CD14-positive monocyte (primary cell): ENCODE results near the gene PEMT. TPM values are rescaled to one million over a fixed set of nuclear protein-coding genes. Genes with fewer than 3 reads are reported as not detected.

ENCODE experiments used
- DNase-seq, 3 donors: peaks; one replicate each; pipeline ENCODE4 v3.0.0-alpha.2; 2011 to 2022
- H2AFZ ChIP-seq: 2 replicates; pipeline ENCODE4 v1.6.0; 2012; ENCODE audit warnings: mild to moderate bottlenecking, low read depth, low read length, inconsistent platforms; ENCODE audit not compliant: insufficient read depth, poor library complexity, severe bottlenecking
- H3K27ac ChIP-seq, 2 donors: 1 replicate in 1 of 2; 2 replicates in 1 of 2; pipeline ENCODE4 v1.5.1; 2012 to 2013; ENCODE audit warnings: low read length in 2 of 2, control low read depth in 1 of 2, inconsistent platforms in 1 of 2, low read depth in 1 of 2, mild to moderate bottlenecking in 1 of 2
- H3K27me3 ChIP-seq, 2 donors: one replicate each; pipeline versions ENCODE4 v1.6.0 to v1.6.1; 2011 to 2013; ENCODE audit warnings: low read length in 2 of 2; ENCODE audit not compliant: control insufficient read depth in 2 of 2, insufficient read depth in 2 of 2
- H3K36me3 ChIP-seq, 2 donors: replicated peaks in 1 of 2; 1 replicate in 1 of 2; 2 replicates in 1 of 2; pipeline versions ENCODE4 v1.5.1 to v1.6.1; 2012 to 2013; ENCODE audit warnings: low read length in 2 of 2, control low read depth in 1 of 2, inconsistent platforms in 1 of 2, mild to moderate bottlenecking in 1 of 2; ENCODE audit not compliant: insufficient read depth in 2 of 2, control insufficient read depth in 1 of 2
- H3K4me1 ChIP-seq, 2 donors: 1 replicate in 1 of 2; 2 replicates in 1 of 2; pipeline versions ENCODE4 v1.5.1 to v1.6.1; 2012 to 2013; ENCODE audit warnings: low read length in 2 of 2, control low read depth in 1 of 2, inconsistent platforms in 1 of 2, mild to moderate bottlenecking in 1 of 2, moderate library complexity in 1 of 2; ENCODE audit not compliant: insufficient read depth in 2 of 2, control insufficient read depth in 1 of 2
- H3K4me2 ChIP-seq: replicated peaks from 2 replicates; pipeline ENCODE3; 2012; ENCODE audit warnings: low read length, moderate library complexity, mild to moderate bottlenecking; ENCODE audit not compliant: poor library complexity, severe bottlenecking; ENCODE audit errors: extremely low read depth
- H3K4me3 ChIP-seq, 3 experiments: fragments of 200-600 bp in 1 of 3; sonication (generic) in 1 of 3; replicated peaks in 1 of 3; 1 replicate in 2 of 3; 2 replicates in 1 of 3; pipeline ENCODE4 v1.5.1; 2011 to 2013; ENCODE audit warnings: low read length in 3 of 3, mild to moderate bottlenecking in 3 of 3, control low read depth in 2 of 3, low read depth in 2 of 3, inconsistent platforms in 1 of 3, moderate library complexity in 1 of 3
- H3K79me2 ChIP-seq: 2 replicates; pipeline ENCODE4 v1.6.0; 2012; ENCODE audit warnings: mild to moderate bottlenecking, control low read depth, inconsistent platforms, low read length, moderate library complexity; ENCODE audit not compliant: insufficient read depth
- H3K9ac ChIP-seq: 2 replicates; pipeline ENCODE4 v1.6.0; 2017; ENCODE audit warnings: low read length, mild to moderate bottlenecking; ENCODE audit not compliant: insufficient read depth, poor library complexity, severe bottlenecking
- H3K9me3 ChIP-seq, 2 donors: replicated peaks in 1 of 2; 1 replicate in 1 of 2; 2 replicates in 1 of 2; pipeline versions ENCODE4 v1.5.1 to v1.6.1; 2012 to 2013; ENCODE audit warnings: low read length in 2 of 2, control low read depth in 1 of 2; ENCODE audit not compliant: control insufficient read depth in 1 of 2, insufficient read depth in 1 of 2
- H4K20me1 ChIP-seq: 2 replicates; pipeline ENCODE4 v1.6.0; 2012; ENCODE audit warnings: mild to moderate bottlenecking, low read length, control low read depth, moderate library complexity; ENCODE audit not compliant: insufficient read depth
- H3K27ac Mint-ChIP-seq, 7 donors: one replicate each; pipeline ENCODE4 v1.8.0; 2020; ENCODE audit warnings: mild to moderate bottlenecking in 7 of 7, mixed read lengths in 7 of 7, moderate library complexity in 6 of 7, inconsistent platforms in 2 of 7
- H3K27me3 Mint-ChIP-seq, 3 donors: one replicate each; pipeline ENCODE4 v1.8.0; 2021 to 2022; ENCODE audit warnings: low read depth in 3 of 3, mild to moderate bottlenecking in 3 of 3, mixed read lengths in 3 of 3, moderate library complexity in 3 of 3, inconsistent platforms in 1 of 3
- H3K36me3 Mint-ChIP-seq, 2 donors: one replicate each; pipeline ENCODE4 v1.8.0; 2020; ENCODE audit warnings: mixed read lengths in 2 of 2, inconsistent platforms in 1 of 2, mild to moderate bottlenecking in 1 of 2
- H3K4me1 Mint-ChIP-seq: one replicate; pipeline ENCODE4 v1.8.0; 2020; ENCODE audit warnings: mild to moderate bottlenecking, mixed read lengths
- H3K4me3 Mint-ChIP-seq, 2 donors: one replicate each; pipeline ENCODE4 v1.8.0; 2020; ENCODE audit warnings: mild to moderate bottlenecking in 2 of 2, mixed read lengths in 2 of 2, moderate library complexity in 1 of 2
- H3K9me3 Mint-ChIP-seq, 7 donors: one replicate each; pipeline ENCODE4 v1.8.0; 2020 to 2022; ENCODE audit warnings: mixed read lengths in 7 of 7, mild to moderate bottlenecking in 6 of 7, moderate library complexity in 6 of 7, inconsistent platforms in 2 of 7
- WGBS: methylation state at CpG from one replicate; pipeline ENCODE4 v1.1.5; 2013; ENCODE audit warnings: missing lambda C conversion rate; ENCODE audit not compliant: insufficient coverage; 5-methylcytosine and 5-hydroxymethylcytosine counted together
- intact Hi-C, 2 donors: fragments of 100-400 bp; cut with micrococcal nuclease; formaldehyde crosslinking; loops; one replicate each; pipeline versions ENCODE4 v1.15.0 to v1.15.1; 2023
- polyA plus RNA-seq, 3 donors: library from polyadenylated mRNA; depleted of rRNA in 1 of 3; unstranded in 2 of 3; stranded (reverse) in 1 of 3; fragments of 300-500 nt in 2 of 3; fragments of >200 nt in 1 of 3; fragmentation: Illumina TruSeq in 2 of 3; gene quantifications; 1 replicate in 2 of 3; 2 replicates in 1 of 3; pipeline ENCODE4 v1.2.3, GENCODE V29; 2012 to 2021
- TF ChIP-seq, protein P1 (sequence below): fragments of 200-600 bp; IDR thresholded peaks from one replicate; pipeline ENCODE4 v1.8.0; 2022; ENCODE audit warnings: antibody characterized with exemption, mild to moderate bottlenecking

PEMT gene
- polyA plus RNA-seq, 3 donors: 26.7 to 41.0 (median 38.4) TPM

DNA sequence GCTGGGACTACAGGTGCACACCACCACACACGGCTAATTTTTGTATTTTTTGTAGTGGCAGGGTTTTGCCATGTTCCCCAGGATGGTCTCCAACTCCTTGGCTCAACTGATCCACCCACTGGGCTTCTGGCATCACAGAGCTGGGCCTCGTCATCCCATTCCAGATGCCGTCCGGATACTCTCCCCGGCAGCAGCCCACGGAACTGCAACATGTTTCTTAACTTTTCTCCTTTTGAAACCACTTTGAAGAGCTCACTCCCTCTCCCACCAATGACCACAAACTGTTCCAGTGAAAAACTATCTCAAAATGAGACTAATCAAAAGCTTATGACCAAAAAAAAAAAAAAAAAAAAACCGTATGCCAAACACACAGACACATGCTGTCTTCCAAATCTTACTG, 17.6 kb downstream of the PEMT start:
- Histone ChIP-seq H3K79me2 (no peaks in the 10 kb centered on the region), H3K4me1 (no peaks in the 10 kb centered on the region), H3K4me3 (no peak overlapping the region), H3K9ac (no peak overlapping the region), H3K27me3 (no peaks in the 10 kb centered on the region), H3K4me2 (no peak overlapping the region), H3K36me3 (peaks cover 5 to 22% of the 10 kb centered on the region in 2 donors), H2AFZ (no peak overlapping the region), H3K27ac (no peak overlapping the region), H3K9me3 (no peaks in the 10 kb centered on the region), H4K20me1 (no peaks in the 10 kb centered on the region)
- intact Hi-C loops: no loop called here
- no peak for DNase-seq
- TF ChIP-seq, protein P1, sequence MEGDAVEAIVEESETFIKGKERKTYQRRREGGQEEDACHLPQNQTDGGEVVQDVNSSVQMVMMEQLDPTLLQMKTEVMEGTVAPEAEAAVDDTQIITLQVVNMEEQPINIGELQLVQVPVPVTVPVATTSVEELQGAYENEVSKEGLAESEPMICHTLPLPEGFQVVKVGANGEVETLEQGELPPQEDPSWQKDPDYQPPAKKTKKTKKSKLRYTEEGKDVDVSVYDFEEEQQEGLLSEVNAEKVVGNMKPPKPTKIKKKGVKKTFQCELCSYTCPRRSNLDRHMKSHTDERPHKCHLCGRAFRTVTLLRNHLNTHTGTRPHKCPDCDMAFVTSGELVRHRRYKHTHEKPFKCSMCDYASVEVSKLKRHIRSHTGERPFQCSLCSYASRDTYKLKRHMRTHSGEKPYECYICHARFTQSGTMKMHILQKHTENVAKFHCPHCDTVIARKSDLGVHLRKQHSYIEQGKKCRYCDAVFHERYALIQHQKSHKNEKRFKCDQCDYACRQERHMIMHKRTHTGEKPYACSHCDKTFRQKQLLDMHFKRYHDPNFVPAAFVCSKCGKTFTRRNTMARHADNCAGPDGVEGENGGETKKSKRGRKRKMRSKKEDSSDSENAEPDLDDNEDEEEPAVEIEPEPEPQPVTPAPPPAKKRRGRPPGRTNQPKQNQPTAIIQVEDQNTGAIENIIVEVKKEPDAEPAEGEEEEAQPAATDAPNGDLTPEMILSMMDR: no peak
- H3K4me1 Mint-ChIP-seq: peaks cover 1% of the 10 kb centered on the region
- no peak overlapping the region for H3K27ac Mint-ChIP-seq
- WGBS: 100% methylated on average over 1 of the region's 7 CpGs
- H3K36me3 Mint-ChIP-seq: peaks cover 20 to 30% of the 10 kb centered on the region in 2 donors
- no peaks in the 10 kb centered on the region for H3K9me3 Mint-ChIP-seq
- H3K4me3 Mint-ChIP-seq: no peak overlapping the region
- no peaks in the 10 kb centered on the region for H3K27me3 Mint-ChIP-seq

DNA sequence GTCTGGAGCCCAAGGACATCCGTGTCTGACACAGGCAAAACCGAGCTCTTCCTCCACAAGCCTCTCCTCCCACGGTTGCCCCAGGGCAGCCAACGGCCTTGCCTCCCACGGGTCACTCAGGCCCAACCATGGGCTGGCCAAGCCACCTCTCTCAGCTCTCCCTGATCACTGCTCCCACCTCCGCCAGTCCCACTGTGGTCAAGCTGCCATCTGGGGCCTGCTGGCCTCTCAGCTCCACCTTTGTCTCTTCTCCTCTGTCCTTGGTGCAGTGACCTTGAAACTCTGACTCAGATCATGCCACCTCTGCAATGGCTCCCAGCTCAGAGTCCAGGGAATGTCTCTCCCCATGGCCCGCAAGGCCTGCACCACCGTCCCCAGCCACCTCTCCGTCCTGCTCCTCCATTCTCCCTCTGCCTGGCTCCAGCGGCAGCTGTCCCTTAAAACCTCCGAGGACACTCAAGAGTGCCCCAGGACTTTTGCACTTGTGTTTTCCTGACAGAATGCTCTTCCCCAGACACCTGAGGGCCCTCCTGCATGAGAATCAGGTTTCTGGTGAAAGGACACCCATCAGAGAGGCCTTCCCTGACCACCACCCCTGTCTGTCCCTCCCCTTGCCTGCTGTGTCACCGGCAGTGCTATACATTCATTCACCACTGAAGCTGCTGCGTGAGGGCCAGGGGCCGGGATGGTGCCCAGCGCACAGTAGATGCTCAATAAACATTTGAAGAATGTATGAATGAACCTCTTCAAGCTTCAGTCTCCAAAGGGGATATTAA, 19.3 kb downstream of the PEMT start:
- Mint-ChIP-seq H3K9me3 (no peaks in the 10 kb centered on the region), H3K27me3 (no peaks in the 10 kb centered on the region), H3K4me1 (peaks cover 1% of the 10 kb centered on the region), H3K4me3 (no peak overlapping the region), H3K36me3 (peaks cover 20 to 30% of the 10 kb centered on the region in 2 donors), H3K27ac (peak overlapping the region in 3 of 7 donors; percentile 4 to 72 (median 47))
- no peak for DNase-seq
- no peak overlapping the region for H3K4me2 ChIP-seq
- 93% methylated on average over 11 of the region's 15 CpGs for WGBS
- no peaks in the 10 kb centered on the region for H3K9me3 ChIP-seq
- no peak overlapping the region for H3K27ac ChIP-seq
- H3K4me1 ChIP-seq: no peaks in the 10 kb centered on the region
- H3K27me3 ChIP-seq: no peaks in the 10 kb centered on the region
- intact Hi-C loops: no loop called here
- peaks cover 5 to 22% of the 10 kb centered on the region in 2 donors for H3K36me3 ChIP-seq
- H4K20me1 ChIP-seq: no peaks in the 10 kb centered on the region
- no peaks in the 10 kb centered on the region for H3K79me2 ChIP-seq
- H2AFZ ChIP-seq: no peak overlapping the region
- TF ChIP-seq, protein P1: no peak
- no peak overlapping the region for H3K9ac ChIP-seq
- no peak overlapping the region for H3K4me3 ChIP-seq
